OCI-LY3 (cell line): ENCODE results near the gene TCP11.
A peak's percentile ranks its signal among the peaks of the same experiment; 100 is the strongest.

ENCODE experiments used
- H2AFZ ChIP-seq: fragments of 200-600, 300-600 bp; shearing (Covaris generic); 2 replicates; pipeline ENCODE4 v1.6.0; 2014; ENCODE audit warnings: antibody characterized with exemption, low read depth, low read length
- H3K27ac ChIP-seq: fragments of 200-600, 300-600 bp; sonication (generic); 2 replicates; pipeline ENCODE4 v1.5.1; 2014; ENCODE audit warnings: mild to moderate bottlenecking, low read length, moderate library complexity, mixed read lengths
- H3K27me3 ChIP-seq: fragments of 200-600, 300-600 bp; sonication (generic); 2 replicates; pipeline ENCODE4 v1.6.1; 2014; ENCODE audit warnings: low read depth, low read length, mixed read lengths
- H3K36me3 ChIP-seq: fragments of 200-600, 300-600 bp; sonication (generic); replicated peaks from 2 replicates; pipeline ENCODE3; 2014; ENCODE audit warnings: low read depth, low read length, mixed read lengths
- H3K4me1 ChIP-seq: fragments of 300-600, 200-600 bp; sonication (generic); 2 replicates; pipeline ENCODE4 v1.6.1; 2014; ENCODE audit warnings: low read length, mixed read lengths
- H3K4me2 ChIP-seq: fragments of 200-600, 300-600 bp; sonication (generic); 2 replicates; pipeline ENCODE4 v1.6.1; 2014; ENCODE audit warnings: low read length, mixed read lengths
- H3K4me3 ChIP-seq: fragments of 300-600, 200-600 bp; sonication (generic); 2 replicates; pipeline ENCODE4 v1.5.1; 2014; ENCODE audit warnings: antibody characterized with exemption, mild to moderate bottlenecking, low read length, moderate library complexity
- H3K79me2 ChIP-seq: fragments of 300-600, 200-600 bp; shearing (Covaris generic); 2 replicates; pipeline ENCODE4 v1.6.1; 2014; ENCODE audit warnings: mild to moderate bottlenecking, low read length, mixed read lengths
- H3K9ac ChIP-seq: fragments of 300-600, 200-600 bp; shearing (Covaris generic); 2 replicates; pipeline ENCODE4 v1.6.0; 2014; ENCODE audit warnings: mild to moderate bottlenecking, low read length, moderate library complexity
- H3K9me3 ChIP-seq: fragments of 200-600, 300-600 bp; shearing (Covaris generic); 2 replicates; pipeline ENCODE4 v1.6.1; 2014; ENCODE audit warnings: low read length, mixed read lengths; ENCODE audit not compliant: insufficient read depth
- H4K20me1 ChIP-seq: fragments of 200-600, 300-600 bp; sonication (generic); 2 replicates; pipeline ENCODE4 v1.6.1; 2016; ENCODE audit warnings: low read length, mixed read lengths; ENCODE audit not compliant: insufficient read depth
- EZH2phosphoT487 ChIP-seq: fragments of 200-600 bp; shearing (Covaris generic); IDR thresholded peaks from 2 replicates; pipeline ENCODE4 v1.6.1; 2018; ENCODE audit warnings: antibody characterized with exemption, mixed run types, low read depth
- TF ChIP-seq, protein P1 (sequence below): fragments of 200-600, 300-600 bp; sonication (generic); IDR thresholded peaks from 2 replicates; pipeline ENCODE4 v1.5.1; 2014; ENCODE audit warnings: antibody characterized with exemption, low read length, low read depth

TCP11 gene

DNA sequence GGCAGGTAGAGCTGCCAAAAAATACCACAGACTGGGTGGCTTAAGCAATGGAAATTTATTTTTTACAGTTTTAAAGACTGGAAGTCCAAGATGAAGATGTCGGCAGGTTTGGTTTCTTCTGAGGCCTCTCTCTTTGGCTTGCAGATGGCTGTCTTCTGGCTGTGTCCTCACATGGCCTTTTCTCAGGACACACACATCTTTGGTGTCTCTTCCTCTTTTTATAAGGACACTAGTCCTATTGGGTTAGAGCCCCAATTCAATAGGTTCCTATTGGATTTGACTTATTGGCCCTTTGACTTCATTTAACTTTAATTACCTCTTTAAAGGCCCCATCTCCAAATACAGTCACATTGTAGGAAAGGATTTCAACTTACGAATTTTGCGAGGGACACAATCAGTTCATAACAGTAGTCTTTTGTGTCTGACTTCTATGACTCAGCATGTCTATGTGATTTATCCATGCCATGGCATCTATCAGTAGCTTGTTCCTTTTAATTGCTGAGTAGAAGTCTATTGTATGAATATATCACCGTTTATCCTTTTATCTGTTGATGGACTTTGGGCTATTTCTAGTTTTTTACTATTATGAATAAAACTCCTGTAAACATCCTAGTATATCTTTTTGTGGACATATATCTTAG lies 11.0 kb upstream of the TCP11 start:
- Histone ChIP-seq H3K79me2 (no peaks in the 10 kb centered on the region), H3K4me1 (peaks cover 14% of the 10 kb centered on the region), H3K36me3 (no peaks in the 10 kb centered on the region), H4K20me1 (no peaks in the 10 kb centered on the region), H2AFZ (no peak overlapping the region), H3K4me3 (no peak overlapping the region), H3K27ac (no peak overlapping the region), H3K9me3 (no peaks in the 10 kb centered on the region), H3K27me3 (no peaks in the 10 kb centered on the region; the same call in 1 of the 2 replicates), H3K4me2 (no peak overlapping the region), H3K9ac (no peak overlapping the region)
- TF ChIP-seq, protein P1, sequence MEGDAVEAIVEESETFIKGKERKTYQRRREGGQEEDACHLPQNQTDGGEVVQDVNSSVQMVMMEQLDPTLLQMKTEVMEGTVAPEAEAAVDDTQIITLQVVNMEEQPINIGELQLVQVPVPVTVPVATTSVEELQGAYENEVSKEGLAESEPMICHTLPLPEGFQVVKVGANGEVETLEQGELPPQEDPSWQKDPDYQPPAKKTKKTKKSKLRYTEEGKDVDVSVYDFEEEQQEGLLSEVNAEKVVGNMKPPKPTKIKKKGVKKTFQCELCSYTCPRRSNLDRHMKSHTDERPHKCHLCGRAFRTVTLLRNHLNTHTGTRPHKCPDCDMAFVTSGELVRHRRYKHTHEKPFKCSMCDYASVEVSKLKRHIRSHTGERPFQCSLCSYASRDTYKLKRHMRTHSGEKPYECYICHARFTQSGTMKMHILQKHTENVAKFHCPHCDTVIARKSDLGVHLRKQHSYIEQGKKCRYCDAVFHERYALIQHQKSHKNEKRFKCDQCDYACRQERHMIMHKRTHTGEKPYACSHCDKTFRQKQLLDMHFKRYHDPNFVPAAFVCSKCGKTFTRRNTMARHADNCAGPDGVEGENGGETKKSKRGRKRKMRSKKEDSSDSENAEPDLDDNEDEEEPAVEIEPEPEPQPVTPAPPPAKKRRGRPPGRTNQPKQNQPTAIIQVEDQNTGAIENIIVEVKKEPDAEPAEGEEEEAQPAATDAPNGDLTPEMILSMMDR: no peak
- TF ChIP-seq EZH2phosphoT487: no peak

- Histone ChIP-seq H3K27me3 (no peaks in the 10 kb centered on the region; the same call in 1 of the 2 replicates), H3K36me3 (no peaks in the 10 kb centered on the region), H3K27ac (no peak overlapping the region), H4K20me1 (no peaks in the 10 kb centered on the region), H3K9ac (no peak overlapping the region), H3K79me2 (no peaks in the 10 kb centered on the region), H3K4me1 (peaks cover 14% of the 10 kb centered on the region), H3K4me3 (no peak overlapping the region), H2AFZ (no peak overlapping the region), H3K4me2 (no peak overlapping the region), H3K9me3 (no peaks in the 10 kb centered on the region)
- TF ChIP-seq, protein P1: no peak
- no peak for TF ChIP-seq EZH2phosphoT487
Measured at GRCh38 chr6:35151466-35151865, 10.3 kb upstream of the TCP11 start.

DNA sequence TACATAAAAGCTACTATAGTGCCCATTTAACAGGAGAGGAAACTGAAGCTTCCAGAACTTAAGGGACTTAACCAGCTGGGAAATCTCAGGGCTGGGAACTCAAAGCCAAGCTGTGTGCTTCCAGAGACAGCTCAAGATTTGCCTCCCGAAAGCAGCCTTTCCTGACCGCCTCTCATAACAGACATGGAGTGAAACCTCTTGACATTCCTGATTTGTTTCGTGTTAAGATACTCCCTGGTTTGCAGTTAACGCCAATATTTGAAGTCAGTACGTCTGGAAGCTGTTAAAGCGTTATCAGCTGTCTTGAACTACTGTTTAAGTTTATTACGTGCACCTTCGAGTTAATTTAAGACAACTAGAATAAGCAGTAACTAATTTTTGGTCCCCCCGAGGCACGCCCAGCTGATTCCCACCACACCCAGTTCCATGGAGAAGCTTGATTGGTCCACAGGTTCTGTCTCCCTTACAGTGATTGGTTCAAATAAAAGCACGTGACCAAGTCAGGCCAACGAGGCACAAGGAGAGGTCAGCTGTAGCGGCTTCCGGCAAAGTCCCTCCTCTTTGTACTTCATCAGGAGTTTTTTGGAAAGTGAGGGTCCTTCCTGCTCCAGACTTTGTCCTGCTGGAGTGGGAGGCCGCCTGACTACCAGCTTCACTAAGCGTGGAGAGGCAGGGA lies 8.9 kb upstream of the TCP11 start:
- Histone ChIP-seq H3K36me3 (no peaks in the 10 kb centered on the region), H3K4me3 (no peak overlapping the region), H3K27ac (no peak overlapping the region), H3K27me3 (no peaks in the 10 kb centered on the region; the same call in 1 of the 2 replicates), H3K79me2 (no peaks in the 10 kb centered on the region), H2AFZ (no peak overlapping the region), H3K9ac (no peak overlapping the region), H3K9me3 (no peaks in the 10 kb centered on the region), H4K20me1 (no peaks in the 10 kb centered on the region), H3K4me1 (peaks cover 14% of the 10 kb centered on the region), H3K4me2 (no peak overlapping the region)
- TF ChIP-seq, protein P1: no peak
- no peak for TF ChIP-seq EZH2phosphoT487

- Histone ChIP-seq H3K9ac (no peak overlapping the region), H3K4me3 (no peak overlapping the region), H3K36me3 (no peaks in the 10 kb centered on the region), H3K27me3 (no peaks in the 10 kb centered on the region; the same call in 1 of the 2 replicates), H3K4me2 (peak overlapping the region; percentile 53), H2AFZ (no peak overlapping the region), H3K4me1 (peaks cover 14% of the 10 kb centered on the region), H3K27ac (no peak overlapping the region), H4K20me1 (no peaks in the 10 kb centered on the region), H3K9me3 (no peaks in the 10 kb centered on the region), H3K79me2 (no peaks in the 10 kb centered on the region)
- TF ChIP-seq, protein P1: no peak
- no peak for TF ChIP-seq EZH2phosphoT487
Measured at GRCh38 chr6:35148167-35148741, 7.1 kb upstream of the TCP11 start.
